Activated CD4-positive, alpha-beta T cell treated with anti-CD3 and anti-CD28 coated beads for 24 hours (primary cell): ENCODE results near the gene ANP32A.

ENCODE experiments used
- DNase-seq, 2 donors: peaks; one replicate each; pipeline ENCODE4 v3.0.0-alpha.2; 2020; ENCODE audit warnings: low read depth in 2 of 2

The ANP32A gene

GRCh38 chr15:68819495-68820294, 1.0 kb downstream of the ANP32A start:
- DNase-seq = peak in 1 of 2 donors; percentile 15

GRCh38 chr15:68818769-68819494, 1.8 kb downstream of the ANP32A start:
- DNase-seq = peak; percentile 13 to 18

GRCh38 chr15:68818066-68818768, 2.5 kb downstream of the ANP32A start:
- DNase-seq = peak; percentile 44 to 48

GRCh38 chr15:68817304-68818065, 3.2 kb downstream of the ANP32A start:
- peak; percentile 53 to 65 for DNase-seq

- no peak for DNase-seq
Measured at GRCh38 chr15:68816795-68817303, 3.8 kb downstream of the ANP32A start.

GRCh38 chr15:68816158-68816557, 4.5 kb downstream of the ANP32A start:
- no peak for DNase-seq

GRCh38 chr15:68815598-68815997, 5.1 kb downstream of the ANP32A start:
- no peak for DNase-seq

GRCh38 chr15:68814596-68814995, 6.1 kb downstream of the ANP32A start:
- no peak for DNase-seq

- DNase-seq = no peak
Measured at GRCh38 chr15:68812597-68813431, 7.9 kb downstream of the ANP32A start.

GRCh38 chr15:68812069-68812468, 8.6 kb downstream of the ANP32A start:
- no peak for DNase-seq

GRCh38 chr15:68809517-68809916, 11.2 kb downstream of the ANP32A start:
- no peak for DNase-seq

- DNase-seq = no peak
Measured at GRCh38 chr15:68808770-68809169, 11.9 kb downstream of the ANP32A start.

GRCh38 chr15:68808091-68808490, 12.6 kb downstream of the ANP32A start:
- no peak for DNase-seq

- no peak for DNase-seq
Measured at GRCh38 chr15:68807249-68807648, 13.4 kb downstream of the ANP32A start.

GRCh38 chr15:68806220-68807060, 14.3 kb downstream of the ANP32A start:
- no peak for DNase-seq

GRCh38 chr15:68802373-68802772, 18.3 kb downstream of the ANP32A start:
- DNase-seq = no peak

GRCh38 chr15:68801572-68802148, 19.0 kb downstream of the ANP32A start:
- DNase-seq = no peak

GRCh38 chr15:68800875-68801274, 19.8 kb downstream of the ANP32A start:
- DNase-seq = no peak

- no peak for DNase-seq
Measured at GRCh38 chr15:68798346-68799094, 22.2 kb downstream of the ANP32A start.
